ENCODE results near the gene LECT2.

LECT2 gene

GRCh38 chr5:135930949-135931295, 23.9 kb downstream of the LECT2 start:
- no peak for DNase-seq

GRCh38 chr5:135930029-135930948, 24.5 kb downstream of the LECT2 start:
- DNase-seq: no peak

- no peak for DNase-seq
These were observed 33.4 kb downstream of the LECT2 start for GRCh38 chr5:135921388-135921787.

GRCh38 chr5:135920199-135920598, 34.6 kb downstream of the LECT2 start:
- DNase-seq: no peak

GRCh38 chr5:135916638-135917263, 38.0 kb downstream of the LECT2 start:
- DNase-seq: no peak

GRCh38 chr5:135915466-135916001, 39.2 kb downstream of the LECT2 start:
- DNase-seq: no peak

GRCh38 chr5:135913713-135914626, 40.8 kb downstream of the LECT2 start:
- DNase-seq: no peak

- no peak for DNase-seq
These were observed 49.6 kb downstream of the LECT2 start for GRCh38 chr5:135905144-135905543.

- DNase-seq: no peak
These were observed 53.1 kb downstream of the LECT2 start for GRCh38 chr5:135901633-135902032.

GRCh38 chr5:135900276-135900675, 54.5 kb downstream of the LECT2 start:
- DNase-seq: no peak

- DNase-seq: no peak
These were observed 56.1 kb downstream of the LECT2 start for GRCh38 chr5:135898651-135899050.

Data from cerebellar nuclear complex (tissue), 1 donor.